Frontal cortex (tissue), 4 donors: ENCODE measurements around the gene CCDC9B. TPM values are rescaled to one million over a fixed set of nuclear protein-coding genes. Genes with fewer than 3 reads are reported as not detected.

Source experiments
- DNase-seq, 2 donors: peaks; one replicate each; pipeline ENCODE4 v3.0.0; 2012; ENCODE audit warnings: low spot score in 2 of 2
- FAIRE-seq: peaks from 2 replicates; lab custom pipeline; 2012; peaks lifted over from hg19 to GRCh38; lab: Jason Lieb, UNC
- total RNA-seq: library from RNA; depleted of rRNA; stranded (reverse); fragments of >200 nt; gene quantifications from one replicate; pipeline ENCODE4 v1.2.3, GENCODE V29; 2014
- donor health status: control.
- donor health status: control.
- donor health status: control.

Gene CCDC9B
- total RNA-seq, 1 donor from 2014 or later: 0.41 TPM

DNA sequence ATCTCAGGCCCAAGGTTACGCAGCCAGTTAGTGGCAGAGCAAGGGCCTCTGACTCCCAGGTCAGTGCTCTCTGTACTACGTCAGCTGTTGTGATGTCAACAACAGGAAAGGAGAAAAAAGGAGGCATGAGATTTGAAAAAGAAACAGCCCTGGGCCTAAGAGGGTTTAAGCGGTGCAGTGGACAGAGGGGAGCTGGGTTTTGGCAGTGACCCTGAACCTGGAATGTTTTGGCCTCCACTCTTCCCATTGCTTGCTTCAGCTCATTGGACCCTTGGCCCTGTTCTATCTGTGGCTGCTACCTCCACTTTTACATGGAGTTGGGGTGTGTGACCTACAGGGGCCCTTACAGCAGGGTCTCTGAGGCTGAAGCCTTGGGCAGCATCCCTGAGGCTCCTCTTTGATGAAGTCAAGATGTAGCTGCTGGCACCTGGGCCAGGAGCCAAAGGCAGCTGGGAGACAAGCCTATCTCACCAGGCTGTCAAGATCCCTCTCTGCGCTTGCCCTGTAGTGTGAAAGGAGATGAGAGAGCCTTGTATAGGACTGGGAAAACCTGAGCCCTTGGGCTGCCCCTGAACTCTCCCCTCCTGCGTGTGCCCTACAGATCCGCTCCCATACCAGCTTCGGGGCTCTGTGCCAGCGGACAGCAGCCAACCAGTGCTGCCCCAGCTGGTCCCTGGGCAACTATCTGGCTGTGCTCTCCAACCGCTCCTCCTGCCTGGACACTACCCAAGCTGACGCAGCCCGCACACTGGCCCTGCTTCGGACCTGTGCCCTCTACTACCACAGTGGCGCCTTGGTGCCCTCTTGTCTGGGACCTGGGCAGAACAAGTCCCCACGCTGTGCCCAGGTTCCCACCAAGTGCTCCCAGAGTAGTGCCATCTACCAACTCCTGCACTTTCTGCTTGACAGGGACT, 26.0 kb upstream of the CCDC9B start:
- DNase-seq: peak; percentile 63 to 65
- FAIRE-seq: no peak

GRCh38 chr15:40365624-40366456, 25.1 kb upstream of the CCDC9B start:
- DNase-seq: no peak
- FAIRE-seq: no peak

DNA sequence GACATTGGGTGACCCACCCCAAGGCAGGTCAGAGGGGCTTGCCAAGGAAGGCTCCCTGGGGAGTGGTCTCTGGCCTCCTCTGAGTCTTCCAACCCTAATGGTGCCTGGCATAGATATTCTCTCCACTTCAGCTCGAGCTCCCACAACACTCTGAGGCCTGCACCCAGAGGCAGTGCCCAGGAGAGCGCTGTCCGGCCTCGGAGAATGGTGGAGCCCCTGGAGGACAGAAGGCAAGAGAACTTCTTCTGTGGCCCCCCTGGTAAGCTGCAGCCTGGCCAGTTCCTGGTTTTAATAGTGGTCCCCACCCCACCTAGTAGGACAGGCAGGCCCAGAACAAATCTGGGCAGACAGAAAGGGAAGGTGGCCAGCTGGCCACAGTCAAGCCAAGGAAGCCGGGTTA, 24.3 kb upstream of the CCDC9B start:
- FAIRE-seq: no peak
- no peak for DNase-seq

DNA sequence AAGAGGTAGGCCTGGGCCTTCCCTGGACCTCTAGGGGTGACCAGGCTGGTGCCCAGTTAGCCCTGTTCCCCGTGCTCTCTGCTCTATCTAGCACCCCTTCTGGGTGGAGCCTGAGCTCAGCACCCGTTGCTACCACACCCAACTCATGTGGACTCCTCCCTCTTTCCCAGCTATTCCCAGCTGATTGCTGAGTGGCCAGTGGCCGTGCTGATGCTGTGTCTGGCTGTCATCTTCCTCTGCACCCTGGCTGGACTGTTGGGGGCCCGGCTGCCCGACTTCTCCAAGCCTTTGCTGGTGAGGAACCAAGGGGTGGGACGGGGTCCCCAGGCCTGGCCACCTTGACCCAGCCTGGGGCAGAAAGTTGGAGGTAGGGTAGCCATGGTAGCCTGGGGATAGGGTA, 23.5 kb upstream of the CCDC9B start:
- no peak for FAIRE-seq
- DNase-seq: no peak

DNA sequence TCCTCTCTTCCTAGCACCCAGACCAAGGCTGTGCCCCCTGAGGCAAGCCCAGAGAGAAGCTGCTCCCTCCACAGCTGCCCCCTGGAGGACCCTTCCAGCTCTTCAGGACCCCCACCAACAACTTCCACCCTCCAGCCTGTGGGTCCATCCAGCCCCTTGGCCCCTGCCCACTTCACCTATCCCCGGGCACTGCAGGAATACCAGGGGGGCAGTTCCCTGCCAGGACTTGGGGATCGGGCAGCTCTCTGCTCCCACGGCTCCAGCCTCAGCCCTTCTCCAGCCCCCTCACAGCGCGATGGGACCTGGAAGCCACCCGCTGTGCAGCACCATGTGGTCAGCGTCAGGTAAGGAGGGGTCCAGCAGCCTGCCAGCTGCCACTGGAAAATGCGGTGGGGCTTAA, 22.9 kb upstream of the CCDC9B start:
- DNase-seq (no peak), FAIRE-seq (no peak)

GRCh38 chr15:40361640-40362039, 20.9 kb upstream of the CCDC9B start:
- FAIRE-seq (no peak), DNase-seq (no peak)

DNA sequence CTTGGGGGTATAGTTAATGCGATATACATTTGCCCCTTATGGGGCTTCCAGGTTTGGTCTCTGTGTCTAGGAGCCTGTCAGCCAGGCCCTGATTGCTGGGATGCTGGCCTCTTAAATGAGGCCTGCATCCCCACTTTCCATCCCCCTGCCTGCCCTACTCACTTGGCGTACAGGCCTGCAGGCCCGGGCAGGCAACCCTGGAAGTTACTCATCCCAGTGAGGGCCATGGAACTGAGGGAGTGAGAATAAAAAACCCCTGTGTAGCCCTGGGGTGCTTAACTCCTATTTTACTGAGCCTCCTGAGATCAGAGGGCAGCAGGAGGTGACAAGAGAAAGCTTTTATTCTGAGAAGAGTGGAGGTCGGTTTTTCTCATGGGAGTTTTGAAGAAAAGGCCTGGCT, 19.3 kb upstream of the CCDC9B start:
- FAIRE-seq (no peak), DNase-seq (no peak)

DNA sequence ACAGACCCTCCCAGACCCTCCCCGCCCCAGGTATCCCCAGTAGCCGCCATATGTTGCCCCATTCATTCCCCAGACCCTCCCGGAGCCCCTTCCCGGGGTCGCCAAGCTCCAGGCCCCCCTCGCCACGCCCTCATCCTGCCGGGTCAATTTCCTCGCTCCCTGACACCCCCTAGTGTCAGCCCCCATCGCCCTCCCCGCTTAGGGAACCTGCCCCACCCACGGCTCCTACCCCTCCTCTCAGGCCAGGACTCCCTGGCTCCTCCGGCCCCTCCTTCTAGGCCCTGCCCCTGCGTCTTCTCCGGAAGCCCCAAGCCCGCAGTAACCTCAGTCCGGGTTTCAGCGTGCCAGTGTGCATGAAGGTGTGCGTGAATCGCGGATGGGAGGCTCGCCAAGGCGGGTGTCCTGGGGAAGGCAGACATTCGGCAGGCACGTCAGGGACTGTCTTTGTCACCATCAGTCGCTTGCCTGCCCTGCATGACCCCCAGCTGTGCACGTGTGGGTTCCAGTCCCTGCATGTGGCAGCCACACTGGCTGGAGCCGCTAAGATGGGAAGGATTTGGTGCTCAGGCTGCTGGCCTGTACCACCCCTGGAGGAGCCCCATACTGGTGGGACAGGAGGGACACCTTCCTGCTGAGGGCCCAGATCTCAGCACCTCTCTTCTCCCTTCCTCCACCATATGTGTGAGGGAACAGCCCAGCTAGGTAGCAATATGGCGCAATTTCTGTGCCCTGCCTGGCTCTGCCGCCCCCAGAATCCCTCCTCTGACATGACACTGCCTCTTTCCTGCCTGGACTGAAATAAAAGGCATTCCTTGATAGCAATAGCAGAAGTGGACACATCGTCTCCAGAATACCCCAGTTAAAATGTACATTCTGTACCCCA, 18.0 kb upstream of the CCDC9B start:
- no peak for DNase-seq
- no peak for FAIRE-seq

DNA sequence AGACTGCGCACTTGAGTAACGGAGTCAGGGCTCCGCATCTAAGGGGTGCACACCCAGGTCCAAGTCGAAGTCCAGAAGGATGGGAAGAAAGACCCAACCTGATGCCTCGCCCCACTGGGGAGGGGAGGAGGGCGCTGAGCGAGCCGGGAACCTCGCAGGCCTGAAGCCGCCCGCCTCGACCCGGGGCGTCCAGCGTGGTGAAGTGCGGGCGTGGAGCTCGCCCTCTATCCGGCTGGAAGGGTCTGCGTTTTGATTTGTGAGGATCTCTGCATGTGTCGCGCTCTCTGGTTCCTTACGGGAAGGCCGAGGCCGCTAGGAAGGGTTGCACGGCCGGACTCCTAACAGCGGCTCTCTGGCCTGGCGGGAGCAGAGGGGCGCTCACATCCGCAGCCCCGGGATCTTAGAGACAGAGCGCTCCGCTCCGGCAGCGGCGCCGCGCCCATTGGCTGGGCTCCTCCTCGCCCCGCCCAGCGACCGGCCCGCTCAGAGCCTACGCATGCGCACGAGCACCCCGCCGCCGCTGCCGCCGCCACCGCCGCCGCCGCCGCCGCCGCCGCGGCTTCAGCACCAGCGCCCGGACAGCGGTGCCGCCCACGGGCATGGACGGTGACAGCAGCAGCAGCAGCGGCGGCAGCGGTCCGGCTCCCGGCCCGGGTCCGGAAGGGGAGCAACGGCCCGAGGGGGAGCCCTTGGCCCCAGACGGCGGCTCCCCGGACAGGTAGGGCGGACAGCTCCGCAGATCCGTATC, 17.2 kb upstream of the CCDC9B start, which contains the start of gene DISP2:
Gene DISP2, plus strand, starts transcription at position 497 of the 748 bp plus-strand sequence. Its CDS starts 103 bp downstream, at position 600.
- peak; percentile 96 to 97 for DNase-seq
- no peak for FAIRE-seq

GRCh38 chr15:40357246-40357645, 16.5 kb upstream of the CCDC9B start:
- DNase-seq: no peak
- no peak for FAIRE-seq

- FAIRE-seq (no peak), DNase-seq (no peak)
These were observed 15.3 kb upstream of the CCDC9B start for GRCh38 chr15:40355976-40356585.

DNA sequence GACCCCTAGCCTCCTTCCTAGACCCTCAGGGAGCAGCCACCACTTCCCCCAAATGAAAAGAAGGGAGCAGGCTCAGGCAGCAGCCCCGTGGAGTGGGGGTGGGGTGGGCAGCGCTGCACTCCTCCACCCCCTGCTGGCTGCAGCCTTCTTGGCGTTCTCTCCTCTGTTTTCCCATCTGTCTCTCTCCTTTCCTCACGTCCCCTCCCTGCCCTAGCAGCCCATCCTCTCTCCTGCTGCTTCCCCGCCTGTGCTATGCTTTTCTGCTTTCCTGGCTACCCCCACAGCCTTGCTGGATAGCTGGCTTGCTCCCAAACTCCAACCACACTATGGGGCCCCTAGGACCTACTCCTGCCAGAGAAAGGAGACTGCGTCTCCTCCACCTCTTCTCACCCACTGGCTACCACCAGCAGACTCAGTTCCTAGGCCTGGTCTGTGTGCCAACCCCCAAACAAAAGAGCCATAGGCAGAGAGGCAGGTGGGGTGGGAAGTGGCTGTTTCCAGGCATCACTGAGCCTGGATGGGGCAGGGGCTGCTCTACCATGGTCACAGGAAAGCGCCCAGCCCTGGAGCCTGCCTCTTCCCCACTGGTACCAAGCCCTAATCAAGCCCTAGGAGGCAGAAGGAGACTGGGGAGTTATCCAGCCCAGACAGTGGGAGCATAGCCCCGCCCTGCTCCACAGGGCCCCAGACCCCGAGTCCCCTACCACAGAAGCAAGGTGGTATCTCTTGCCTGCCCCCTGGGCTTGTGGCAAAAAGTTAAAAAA, 13.9 kb upstream of the CCDC9B start:
- no peak for FAIRE-seq
- peak in 1 of 2 donors; percentile 62 for DNase-seq

DNA sequence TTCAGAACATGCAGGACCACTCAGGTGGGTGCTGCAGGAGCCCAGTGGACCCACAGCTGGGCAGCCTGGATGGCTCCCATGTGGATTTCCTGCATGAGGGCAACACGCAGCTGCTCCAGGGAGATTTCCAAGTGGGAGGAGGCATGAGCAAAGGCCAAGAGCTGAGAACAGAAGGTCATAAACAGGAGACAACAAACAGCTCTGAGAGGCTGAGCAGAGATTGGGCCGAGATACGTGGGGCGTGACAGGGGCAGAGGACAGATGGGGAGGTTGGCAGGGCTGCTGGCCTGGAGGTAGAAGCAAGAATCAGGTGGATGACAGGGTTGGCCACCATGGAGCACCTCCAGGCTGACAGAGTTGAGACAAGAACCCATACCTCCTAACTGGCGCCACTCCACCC, 13.0 kb upstream of the CCDC9B start:
- FAIRE-seq: no peak

DNA sequence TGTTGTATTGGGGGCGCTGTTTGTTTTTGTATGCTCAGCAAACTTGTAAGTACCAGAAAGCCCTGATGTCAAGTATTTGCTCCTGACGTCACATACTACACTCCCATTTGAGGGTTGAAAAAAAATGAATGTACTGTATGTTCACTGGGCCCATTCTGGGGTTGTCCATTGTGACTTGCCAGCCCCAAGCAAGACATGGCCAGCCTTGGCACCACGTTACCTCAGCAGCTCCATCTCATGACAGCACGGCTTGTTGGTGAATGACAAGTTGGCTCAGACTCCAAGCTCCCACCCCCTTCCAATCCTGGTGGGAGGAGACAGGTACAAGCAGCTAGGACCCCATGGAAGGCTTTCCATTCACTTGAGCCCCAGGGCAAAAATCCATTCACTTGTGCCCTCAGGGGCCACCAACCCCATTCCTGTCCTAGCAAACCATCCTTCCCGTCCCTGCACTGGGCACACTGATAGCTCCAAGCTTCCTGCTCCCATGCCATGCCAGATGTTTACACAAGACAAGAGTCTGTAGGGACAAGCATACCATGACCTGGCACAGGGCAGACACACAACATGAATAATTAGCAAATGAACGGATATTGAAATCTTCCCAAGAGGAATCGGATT, 11.7 kb upstream of the CCDC9B start:
- FAIRE-seq (no peak), DNase-seq (no peak)

More for the DNA sequence above, 13.0 kb upstream of the CCDC9B start:
- DNase-seq: no peak

GRCh38 chr15:40349163-40349562, 8.4 kb upstream of the CCDC9B start:
- DNase-seq: no peak
- FAIRE-seq: no peak

DNA sequence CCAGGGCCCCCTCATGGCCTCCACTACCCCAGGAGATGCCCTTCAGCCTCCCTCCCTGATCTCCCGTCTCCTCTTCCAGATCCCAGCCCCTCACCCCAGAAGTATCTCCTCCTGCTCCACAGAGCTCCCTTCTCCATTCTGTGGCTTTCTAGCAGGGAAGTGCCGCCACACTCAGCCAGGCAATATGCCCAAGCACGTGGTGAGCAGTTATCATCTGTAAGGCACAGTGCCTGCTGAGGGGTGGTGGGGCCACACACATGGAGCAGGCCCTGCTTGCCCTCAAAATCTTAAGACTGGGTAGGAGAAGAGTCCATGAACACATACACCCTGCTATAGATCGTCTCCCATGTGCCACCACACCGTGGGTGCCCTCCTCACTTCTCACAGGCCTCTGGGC, 7.7 kb upstream of the CCDC9B start:
- FAIRE-seq: no peak

More for the DNA sequence above, 7.7 kb upstream of the CCDC9B start:
- DNase-seq: no peak
